SKM-1 treated with dmso at 0.1 percent for 144 hours (cell line): ENCODE measurements around the gene CLASP1.

Experiments
- DNase-seq: peaks from one replicate; lab custom pipeline; 2025; ENCODE audit not compliant: unreplicated experiment; lab: John Stamatoyannopoulos, UW

CLASP1 gene

GRCh38 chr2:121429119-121429903, 220.0 kb downstream of the CLASP1 start:
- no peak for DNase-seq

- no peak for DNase-seq
Observed at GRCh38 chr2:121427187-121427689, 222.0 kb downstream of the CLASP1 start.

- no peak for DNase-seq
Observed at GRCh38 chr2:121420486-121420885, 228.8 kb downstream of the CLASP1 start.

GRCh38 chr2:121419081-121419699, 230.1 kb downstream of the CLASP1 start:
- DNase-seq, result no peak

GRCh38 chr2:121418494-121419058, 230.7 kb downstream of the CLASP1 start:
- no peak for DNase-seq

GRCh38 chr2:121417826-121418225, 231.4 kb downstream of the CLASP1 start:
- no peak for DNase-seq

- no peak for DNase-seq
Observed at GRCh38 chr2:121415727-121416126, 233.5 kb downstream of the CLASP1 start.

GRCh38 chr2:121412349-121412748, 236.9 kb downstream of the CLASP1 start:
- DNase-seq, result no peak

- no peak for DNase-seq
Observed at GRCh38 chr2:121409966-121410365, 239.3 kb downstream of the CLASP1 start.

- no peak for DNase-seq
Observed at GRCh38 chr2:121409388-121409787, 239.9 kb downstream of the CLASP1 start.

- no peak for DNase-seq
Observed at GRCh38 chr2:121408641-121409040, 240.6 kb downstream of the CLASP1 start.

GRCh38 chr2:121405233-121405632, 244.0 kb downstream of the CLASP1 start:
- no peak for DNase-seq

GRCh38 chr2:121400201-121400600, 249.1 kb downstream of the CLASP1 start:
- no peak for DNase-seq

GRCh38 chr2:121398853-121399252, 250.4 kb downstream of the CLASP1 start:
- DNase-seq, result no peak

- no peak for DNase-seq
Observed at GRCh38 chr2:121390082-121390692, 259.1 kb downstream of the CLASP1 start.

GRCh38 chr2:121388371-121388770, 260.9 kb downstream of the CLASP1 start:
- no peak for DNase-seq

GRCh38 chr2:121387591-121388325, 261.5 kb downstream of the CLASP1 start:
- no peak for DNase-seq

- no peak for DNase-seq
Observed at GRCh38 chr2:121386707-121387106, 262.6 kb downstream of the CLASP1 start.

- no peak for DNase-seq
Observed at GRCh38 chr2:121386102-121386501, 263.2 kb downstream of the CLASP1 start.

GRCh38 chr2:121382744-121383143, 266.5 kb downstream of the CLASP1 start:
- DNase-seq, result no peak

- no peak for DNase-seq
Observed at GRCh38 chr2:121377646-121378045, 271.6 kb downstream of the CLASP1 start.
